ENCODE measurements around the gene ZNF385A. TPM values are rescaled to one million over a fixed set of nuclear protein-coding genes. Genes with fewer than 3 reads are reported as not detected.

The ZNF385A gene
- total RNA-seq, 1 donor from 2014 or later: 28.3 TPM

DNA sequence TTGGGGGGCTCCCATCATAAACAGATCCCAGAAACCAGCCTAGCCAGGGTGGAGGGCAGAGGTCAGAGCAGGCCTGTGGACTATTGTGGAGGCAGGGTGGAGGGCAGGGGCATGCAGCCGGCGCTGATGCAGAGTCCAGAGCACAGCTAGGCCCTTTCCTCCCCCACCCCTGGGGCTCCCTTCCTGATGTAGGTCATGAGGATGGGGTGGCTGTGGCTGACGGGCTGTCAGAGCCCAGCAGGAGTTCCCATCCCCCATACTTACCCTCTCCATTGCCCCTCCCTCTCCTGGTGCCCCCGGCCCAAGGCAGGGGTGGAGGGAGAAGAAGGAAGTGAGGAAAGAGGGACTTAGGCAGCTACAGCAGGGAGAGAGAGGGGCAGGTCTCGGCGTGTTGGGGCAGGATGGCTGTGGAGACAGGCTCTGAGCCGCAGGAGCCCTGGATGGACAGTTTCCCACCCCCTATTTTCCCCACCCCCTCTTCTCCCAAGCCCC, 5.7 kb upstream of the ZNF385A start:
- peak in 1 of 2 donors; percentile 5 for ATAC-seq
- intact Hi-C loops (cut with DNase I): no loop called here
- Histone ChIP-seq H3K27ac (no peak overlapping the region), H3K4me1 (peaks cover 37% of the 10 kb centered on the region), H3K27me3 (ENCODE audit: low read depth) (no peaks in the 10 kb centered on the region), H3K9me3 (no peaks in the 10 kb centered on the region), H3K36me3 (peaks cover 17% of the 10 kb centered on the region), H3K4me3 (no peak overlapping the region)
- DNase-seq: no peak
- TF ChIP-seq, protein P1, sequence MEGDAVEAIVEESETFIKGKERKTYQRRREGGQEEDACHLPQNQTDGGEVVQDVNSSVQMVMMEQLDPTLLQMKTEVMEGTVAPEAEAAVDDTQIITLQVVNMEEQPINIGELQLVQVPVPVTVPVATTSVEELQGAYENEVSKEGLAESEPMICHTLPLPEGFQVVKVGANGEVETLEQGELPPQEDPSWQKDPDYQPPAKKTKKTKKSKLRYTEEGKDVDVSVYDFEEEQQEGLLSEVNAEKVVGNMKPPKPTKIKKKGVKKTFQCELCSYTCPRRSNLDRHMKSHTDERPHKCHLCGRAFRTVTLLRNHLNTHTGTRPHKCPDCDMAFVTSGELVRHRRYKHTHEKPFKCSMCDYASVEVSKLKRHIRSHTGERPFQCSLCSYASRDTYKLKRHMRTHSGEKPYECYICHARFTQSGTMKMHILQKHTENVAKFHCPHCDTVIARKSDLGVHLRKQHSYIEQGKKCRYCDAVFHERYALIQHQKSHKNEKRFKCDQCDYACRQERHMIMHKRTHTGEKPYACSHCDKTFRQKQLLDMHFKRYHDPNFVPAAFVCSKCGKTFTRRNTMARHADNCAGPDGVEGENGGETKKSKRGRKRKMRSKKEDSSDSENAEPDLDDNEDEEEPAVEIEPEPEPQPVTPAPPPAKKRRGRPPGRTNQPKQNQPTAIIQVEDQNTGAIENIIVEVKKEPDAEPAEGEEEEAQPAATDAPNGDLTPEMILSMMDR (IDR thresholded peaks at IDR 0.05): no peak

- Histone ChIP-seq H3K4me3 (no peak overlapping the region), H3K9me3 (no peaks in the 10 kb centered on the region), H3K27ac (no peak overlapping the region), H3K27me3 (ENCODE audit: low read depth) (no peaks in the 10 kb centered on the region), H3K36me3 (peaks cover 12% of the 10 kb centered on the region), H3K4me1 (peaks cover 34% of the 10 kb centered on the region)
- no peak for DNase-seq
- TF ChIP-seq, protein P1 (IDR thresholded peaks at IDR 0.05): no peak
- no peak for ATAC-seq
- intact Hi-C loops (cut with DNase I): no loop called here
Observed at GRCh38 chr12:54389607-54390175, 5.2 kb upstream of the ZNF385A start.

- DNase-seq (no peak), ATAC-seq (no peak)
- H3K27me3 ChIP-seq (ENCODE audit: low read depth): no peaks in the 10 kb centered on the region
- H3K36me3 ChIP-seq: peaks cover 6% of the 10 kb centered on the region
- H3K27ac ChIP-seq: no peak overlapping the region
- no peaks in the 10 kb centered on the region for H3K9me3 ChIP-seq
- no peak overlapping the region for H3K4me3 ChIP-seq
- intact Hi-C loops (cut with DNase I): no loop called here
- TF ChIP-seq, protein P1 (IDR thresholded peaks at IDR 0.05): no peak
- peaks cover 28% of the 10 kb centered on the region for H3K4me1 ChIP-seq
Observed at GRCh38 chr12:54389134-54389508, 4.6 kb upstream of the ZNF385A start.

- ATAC-seq (no peak), DNase-seq (no peak)
- Histone ChIP-seq H3K27me3 (ENCODE audit: low read depth) (no peaks in the 10 kb centered on the region), H3K9me3 (no peaks in the 10 kb centered on the region), H3K27ac (no peak overlapping the region), H3K4me1 (peaks cover 23% of the 10 kb centered on the region), H3K4me3 (no peak overlapping the region), H3K36me3 (no peaks in the 10 kb centered on the region)
- intact Hi-C loops (cut with DNase I): no loop called here
- TF ChIP-seq, protein P1 (IDR thresholded peaks at IDR 0.05): no peak
Observed at GRCh38 chr12:54388237-54389133, 4.0 kb upstream of the ZNF385A start.

GRCh38 chr12:54387114-54387467, 2.6 kb upstream of the ZNF385A start:
- ATAC-seq (no peak), DNase-seq (no peak)
- Histone ChIP-seq H3K4me3 (no peak overlapping the region), H3K9me3 (no peaks in the 10 kb centered on the region), H3K36me3 (no peaks in the 10 kb centered on the region), H3K27me3 (ENCODE audit: low read depth) (no peaks in the 10 kb centered on the region), H3K4me1 (peaks cover 13% of the 10 kb centered on the region), H3K27ac (no peak overlapping the region)
- TF ChIP-seq, protein P1 (IDR thresholded peaks at IDR 0.05): no peak
- intact Hi-C loops (cut with DNase I): no loop called here
